SK-N-SH (cell line): ENCODE data around the gene CIC. TPM values are rescaled to one million over a fixed set of nuclear protein-coding genes. Genes with fewer than 3 reads are reported as not detected.

Experiments used
- GABPA ChIP-seq: IDR thresholded peaks from 2 replicates; pipeline ENCODE4 v1.4.0; 2012; ENCODE audit warnings: low read depth, mild to moderate bottlenecking
- MEF2A ChIP-seq: IDR thresholded peaks from 2 replicates; pipeline ENCODE4 v1.4.0; 2012; ENCODE audit warnings: low read depth, borderline replicate concordance
- MXI1 ChIP-seq: IDR thresholded peaks from 2 replicates; pipeline ENCODE4 v1.6.1; 2012; ENCODE audit warnings: mild to moderate bottlenecking, low read depth, low read length, improper control_type of control experiment
- PBX3 ChIP-seq: IDR thresholded peaks from 2 replicates; pipeline ENCODE4; 2012
- RFX5 ChIP-seq: IDR thresholded peaks from 2 replicates; pipeline ENCODE4 v1.6.1; 2012; ENCODE audit warnings: mild to moderate bottlenecking, improper control_type of control experiment, low read length
- TCF12 ChIP-seq: IDR thresholded peaks from 2 replicates; pipeline ENCODE4 v1.4.0; 2012
- ZBTB33 ChIP-seq: IDR thresholded peaks from 2 replicates; pipeline ENCODE4 v1.4.0; 2012; ENCODE audit warnings: low read depth, borderline replicate concordance
- polyA plus RNA-seq, 3 experiments: library from polyadenylated mRNA; depleted of rRNA; stranded (reverse); fragments of >200 nt; gene quantifications; 2 replicates each; pipeline ENCODE4 v1.2.3, GENCODE V29; 2012
- TF ChIP-seq, protein P1 (sequence below): fragments of 150-350 bp; IDR thresholded peaks from 2 replicates; pipeline ENCODE4 v1.6.1; 2016; ENCODE audit warnings: mild to moderate bottlenecking, low read depth, low read length
- TF ChIP-seq, protein P2 (sequence below): IDR thresholded peaks from 2 replicates; pipeline ENCODE4 v1.6.1; 2012; ENCODE audit warnings: mild to moderate bottlenecking, low read depth, low read length, moderate library complexity

CIC gene
- polyA plus RNA-seq, 1 of the 3 experiments (the other 2 are of a cell fraction) = 16.9 TPM

DNA sequence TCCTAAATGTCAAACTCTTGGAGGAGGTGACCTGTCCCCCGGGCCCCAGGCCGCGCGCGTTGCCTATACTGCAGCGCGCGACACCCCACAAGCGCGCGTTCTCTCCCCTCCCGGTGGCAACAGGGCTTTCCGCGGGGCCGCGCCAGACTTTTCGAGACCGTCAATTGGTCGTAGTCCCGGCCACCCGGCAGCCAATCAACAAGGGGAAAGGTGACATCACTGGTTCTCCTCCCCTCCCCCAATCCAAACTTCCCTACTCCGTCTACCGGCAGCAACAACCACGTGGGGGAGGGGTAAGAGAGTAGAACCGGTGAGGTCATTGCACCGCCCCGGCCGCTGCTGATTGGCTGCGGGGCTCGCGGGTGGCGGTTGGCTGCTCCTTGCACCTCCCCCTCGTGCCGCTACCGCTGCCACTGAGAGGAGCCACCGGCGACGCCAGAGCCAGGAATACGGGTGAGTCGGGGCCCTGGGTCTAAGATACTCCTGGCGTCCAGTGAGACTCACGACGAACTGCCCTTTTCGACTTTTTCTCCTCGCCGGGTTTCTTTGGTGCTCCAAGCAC lies 829 bp upstream of the CIC start (continued):
- TF ChIP-seq, protein P1, sequence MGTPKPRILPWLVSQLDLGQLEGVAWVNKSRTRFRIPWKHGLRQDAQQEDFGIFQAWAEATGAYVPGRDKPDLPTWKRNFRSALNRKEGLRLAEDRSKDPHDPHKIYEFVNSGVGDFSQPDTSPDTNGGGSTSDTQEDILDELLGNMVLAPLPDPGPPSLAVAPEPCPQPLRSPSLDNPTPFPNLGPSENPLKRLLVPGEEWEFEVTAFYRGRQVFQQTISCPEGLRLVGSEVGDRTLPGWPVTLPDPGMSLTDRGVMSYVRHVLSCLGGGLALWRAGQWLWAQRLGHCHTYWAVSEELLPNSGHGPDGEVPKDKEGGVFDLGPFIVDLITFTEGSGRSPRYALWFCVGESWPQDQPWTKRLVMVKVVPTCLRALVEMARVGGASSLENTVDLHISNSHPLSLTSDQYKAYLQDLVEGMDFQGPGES = no peak
- TF ChIP-seq GABPA (no peak), PBX3 (no peak; the same call in 1 of the 2 replicates), MEF2A (no peak), MXI1 (peak; percentile 75), RFX5 (peak; percentile 93), ZBTB33 (no peak), TCF12 (no peak)
- TF ChIP-seq, protein P2, sequence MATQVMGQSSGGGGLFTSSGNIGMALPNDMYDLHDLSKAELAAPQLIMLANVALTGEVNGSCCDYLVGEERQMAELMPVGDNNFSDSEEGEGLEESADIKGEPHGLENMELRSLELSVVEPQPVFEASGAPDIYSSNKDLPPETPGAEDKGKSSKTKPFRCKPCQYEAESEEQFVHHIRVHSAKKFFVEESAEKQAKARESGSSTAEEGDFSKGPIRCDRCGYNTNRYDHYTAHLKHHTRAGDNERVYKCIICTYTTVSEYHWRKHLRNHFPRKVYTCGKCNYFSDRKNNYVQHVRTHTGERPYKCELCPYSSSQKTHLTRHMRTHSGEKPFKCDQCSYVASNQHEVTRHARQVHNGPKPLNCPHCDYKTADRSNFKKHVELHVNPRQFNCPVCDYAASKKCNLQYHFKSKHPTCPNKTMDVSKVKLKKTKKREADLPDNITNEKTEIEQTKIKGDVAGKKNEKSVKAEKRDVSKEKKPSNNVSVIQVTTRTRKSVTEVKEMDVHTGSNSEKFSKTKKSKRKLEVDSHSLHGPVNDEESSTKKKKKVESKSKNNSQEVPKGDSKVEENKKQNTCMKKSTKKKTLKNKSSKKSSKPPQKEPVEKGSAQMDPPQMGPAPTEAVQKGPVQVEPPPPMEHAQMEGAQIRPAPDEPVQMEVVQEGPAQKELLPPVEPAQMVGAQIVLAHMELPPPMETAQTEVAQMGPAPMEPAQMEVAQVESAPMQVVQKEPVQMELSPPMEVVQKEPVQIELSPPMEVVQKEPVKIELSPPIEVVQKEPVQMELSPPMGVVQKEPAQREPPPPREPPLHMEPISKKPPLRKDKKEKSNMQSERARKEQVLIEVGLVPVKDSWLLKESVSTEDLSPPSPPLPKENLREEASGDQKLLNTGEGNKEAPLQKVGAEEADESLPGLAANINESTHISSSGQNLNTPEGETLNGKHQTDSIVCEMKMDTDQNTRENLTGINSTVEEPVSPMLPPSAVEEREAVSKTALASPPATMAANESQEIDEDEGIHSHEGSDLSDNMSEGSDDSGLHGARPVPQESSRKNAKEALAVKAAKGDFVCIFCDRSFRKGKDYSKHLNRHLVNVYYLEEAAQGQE = 0 out of 2 replicates have a peak, but pooled peaks have one; percentile 10
